GM23248 (cell line): ENCODE measurements around the gene DCAF7. TPM values are rescaled to one million over a fixed set of nuclear protein-coding genes. Genes with fewer than 3 reads are reported as not detected.

Source experiments
- DNase-seq: peaks from one replicate; pipeline ENCODE4 v3.0.0-alpha.2; 2015
- H2AFZ ChIP-seq: fragments of 200-600 bp; sonication (generic); 2 replicates; pipeline ENCODE4 v1.6.1; 2016; ENCODE audit warnings: antibody characterized with exemption
- H3F3A ChIP-seq: fragments of 200-600 bp; sonication (generic); 2 replicates; pipeline ENCODE4 v1.6.1; 2016; ENCODE audit warnings: mild to moderate bottlenecking, antibody characterized with exemption, mixed run types; ENCODE audit not compliant: insufficient read depth
- H3K27ac ChIP-seq: fragments of 200-600 bp; sonication (generic); 2 replicates; pipeline ENCODE4 v1.5.1; 2016; ENCODE audit warnings: mild to moderate bottlenecking
- H3K27me3 ChIP-seq: fragments of 200-600 bp; sonication (generic); replicated peaks from 2 replicates; pipeline ENCODE4 v1.6.1; 2016; ENCODE audit warnings: mild to moderate bottlenecking; ENCODE audit not compliant: insufficient read depth
- H3K36me3 ChIP-seq: fragments of 200-600 bp; sonication (generic); 2 replicates; pipeline ENCODE4 v1.6.1; 2016; ENCODE audit warnings: low read depth, mild to moderate bottlenecking
- H3K4me1 ChIP-seq: fragments of 200-600 bp; sonication (generic); 2 replicates; pipeline ENCODE4 v1.6.1; 2016; ENCODE audit warnings: mild to moderate bottlenecking; ENCODE audit not compliant: insufficient read depth
- H3K4me2 ChIP-seq: fragments of 200-600 bp; sonication (generic); one replicate; pipeline ENCODE4 v1.6.1; 2016; ENCODE audit warnings: mild to moderate bottlenecking; ENCODE audit not compliant: unreplicated experiment
- H3K4me3 ChIP-seq: fragments of 200-600 bp; sonication (generic); 2 replicates; pipeline ENCODE4 v1.5.1; 2016; ENCODE audit warnings: mild to moderate bottlenecking
- H3K79me2 ChIP-seq: fragments of 200-600 bp; sonication (generic); 2 replicates; pipeline ENCODE4 v1.6.1; 2016; ENCODE audit warnings: mild to moderate bottlenecking; ENCODE audit not compliant: insufficient read depth
- H3K9ac ChIP-seq: fragments of 200-600 bp; sonication (generic); 2 replicates; pipeline ENCODE4 v1.6.1; 2016; ENCODE audit warnings: mild to moderate bottlenecking
- H3K9me2 ChIP-seq: fragments of 200-600 bp; sonication (generic); 2 replicates; pipeline ENCODE4 v1.6.1; 2016; ENCODE audit warnings: mixed run types, mild to moderate bottlenecking, moderate library complexity; ENCODE audit not compliant: insufficient read depth
- H3K9me3 ChIP-seq: fragments of 200-600 bp; sonication (generic); one replicate; pipeline ENCODE4 v1.6.1; 2017; ENCODE audit warnings: low read depth
- H4K20me1 ChIP-seq: fragments of 200-600 bp; sonication (generic); 2 replicates; pipeline ENCODE4 v1.6.0; 2016; ENCODE audit not compliant: insufficient read depth
- EZH2 ChIP-seq: fragments of 200-600 bp; sonication (generic); IDR thresholded peaks from 2 replicates; pipeline ENCODE4 v1.6.1; 2018; ENCODE audit warnings: antibody characterized with exemption, mild to moderate bottlenecking; ENCODE audit not compliant: insufficient read depth, poor library complexity, severe bottlenecking
- EZH2phosphoT487 ChIP-seq: fragments of 200-600 bp; sonication (generic); IDR thresholded peaks from 2 replicates; pipeline ENCODE4 v1.6.1; 2018; ENCODE audit warnings: antibody characterized with exemption, moderate library complexity, mild to moderate bottlenecking, low read depth; ENCODE audit not compliant: insufficient read depth
- WGBS, 2 experiments: methylation state at CpG; one replicate each; pipeline ENCODE4 v1.1.6; 2015 to 2017; ENCODE audit warnings: low lambda C conversion rate in 2 of 2, low coverage in 1 of 2; ENCODE audit errors: missing lambda C conversion rate in 2 of 2; 5-methylcytosine and 5-hydroxymethylcytosine counted together
- in situ Hi-C: fragments of 300-500 bp; cut with MboI; formaldehyde crosslinking; loops from 2 replicates; pipeline ENCODE4 v1.15.0; 2020
- polyA plus RNA-seq: library from polyadenylated mRNA; unstranded; fragments of >200 nt; fragmentation: Nextera tagmentation; extraction: Ambion mirVana; gene quantifications from 2 replicates; pipeline ENCODE4 v1.2.1, GENCODE V29; 2016
- total RNA-seq: library from RNA; depleted of rRNA; stranded (reverse); fragments of >200 nt; shearing (Covaris generic); gene quantifications from 2 replicates; pipeline ENCODE4 v1.2.3, GENCODE V29; 2014

DCAF7 gene
- total and polyA plus RNA-seq, 2 experiments from 2014 or later: 21.2 to 38.2 TPM

- H3K27ac ChIP-seq: no peak overlapping the region
- 79 to 80% methylated on average over 4 of the region's 4 CpGs for WGBS, 2 experiments
- peaks cover 22% of the 10 kb centered on the region for H3K27me3 ChIP-seq
- in situ Hi-C loops: no loop called here
- H3K9me3 ChIP-seq: no peaks in the 10 kb centered on the region
- TF ChIP-seq EZH2phosphoT487 (no peak), EZH2 (no peak)
- no peak overlapping the region for H3K4me2 ChIP-seq
- H3K79me2 ChIP-seq: no peaks in the 10 kb centered on the region
- H3K4me3 ChIP-seq: no peak overlapping the region
- H3K9me2 ChIP-seq: no peaks in the 10 kb centered on the region
- no peaks in the 10 kb centered on the region for H3K36me3 ChIP-seq
- no peaks in the 10 kb centered on the region for H4K20me1 ChIP-seq
- no peak overlapping the region for H3K9ac ChIP-seq
- H3F3A ChIP-seq: no peaks in the 10 kb centered on the region
- no peak for DNase-seq
- no peak overlapping the region for H2AFZ ChIP-seq
- H3K4me1 ChIP-seq: no peaks in the 10 kb centered on the region
These were observed 9.7 kb upstream of the DCAF7 start for GRCh38 chr17:63540590-63540989.

DNA sequence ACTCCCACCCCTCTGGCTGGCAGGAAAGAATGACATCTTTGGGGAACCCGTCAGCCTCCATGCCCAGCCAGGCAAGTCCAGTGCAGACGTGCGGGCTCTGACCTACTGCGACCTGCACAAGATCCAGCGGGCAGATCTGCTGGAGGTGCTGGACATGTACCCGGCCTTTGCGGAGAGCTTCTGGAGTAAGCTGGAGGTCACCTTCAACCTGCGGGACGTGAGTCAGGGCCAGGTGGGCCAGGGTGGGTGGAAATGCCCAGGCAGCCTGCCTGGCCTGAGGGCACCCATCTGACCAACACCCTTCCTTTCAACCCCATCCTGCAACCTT, 8.1 kb upstream of the DCAF7 start:
- Histone ChIP-seq H2AFZ (no peak overlapping the region), H3K79me2 (no peaks in the 10 kb centered on the region), H3K4me2 (no peak overlapping the region), H3K4me3 (no peak overlapping the region), H3K9me2 (no peaks in the 10 kb centered on the region), H3K27ac (no peak overlapping the region), H3K36me3 (no peaks in the 10 kb centered on the region), H3K4me1 (no peaks in the 10 kb centered on the region), H3K27me3 (peaks cover 22% of the 10 kb centered on the region), H3K9me3 (no peaks in the 10 kb centered on the region), H3K9ac (no peak overlapping the region), H4K20me1 (no peaks in the 10 kb centered on the region), H3F3A (no peaks in the 10 kb centered on the region)
- no peak for DNase-seq
- in situ Hi-C loops: no loop called here
- 91 to 92% methylated on average over 9 of the region's 9 CpGs for WGBS, 2 experiments
- TF ChIP-seq EZH2 (no peak), EZH2phosphoT487 (no peak)

GRCh38 chr17:63542942-63543821, 7.1 kb upstream of the DCAF7 start:
- Histone ChIP-seq H2AFZ (no peak overlapping the region), H3K27me3 (peaks cover 13% of the 10 kb centered on the region), H3K9me3 (no peaks in the 10 kb centered on the region), H3K79me2 (no peaks in the 10 kb centered on the region), H3K4me1 (no peaks in the 10 kb centered on the region), H3K27ac (no peak overlapping the region), H3K4me3 (no peak overlapping the region), H3K9me2 (no peaks in the 10 kb centered on the region), H3F3A (no peaks in the 10 kb centered on the region), H3K36me3 (no peaks in the 10 kb centered on the region), H3K4me2 (no peak overlapping the region), H4K20me1 (no peaks in the 10 kb centered on the region), H3K9ac (no peak overlapping the region)
- DNase-seq: no peak
- in situ Hi-C loops: no loop called here
- TF ChIP-seq EZH2phosphoT487 (no peak), EZH2 (no peak)
- 30 to 33% methylated on average over 12 to 15 of the region's 15 CpGs for WGBS, 2 experiments

GRCh38 chr17:63543822-63544420, 6.4 kb upstream of the DCAF7 start:
- no peak overlapping the region for H3K4me3 ChIP-seq
- TF ChIP-seq EZH2 (no peak), EZH2phosphoT487 (no peak)
- in situ Hi-C loops: no loop called here

More at GRCh38 chr17:63543822-63544420, 6.4 kb upstream of the DCAF7 start:
- Histone ChIP-seq H4K20me1 (no peaks in the 10 kb centered on the region), H2AFZ (no peak overlapping the region), H3K9ac (no peak overlapping the region), H3K9me2 (no peaks in the 10 kb centered on the region), H3K27ac (no peak overlapping the region), H3F3A (no peaks in the 10 kb centered on the region), H3K4me2 (no peak overlapping the region), H3K4me1 (no peaks in the 10 kb centered on the region), H3K27me3 (peaks cover 6% of the 10 kb centered on the region; the same call in 1 of the 2 replicates), H3K36me3 (no peaks in the 10 kb centered on the region), H3K9me3 (no peaks in the 10 kb centered on the region), H3K79me2 (no peaks in the 10 kb centered on the region)
- no peak for DNase-seq
